K562 (cell line): ENCODE measurements around the gene SIRT2. TPM values are rescaled to one million over a fixed set of nuclear protein-coding genes. Genes with fewer than 3 reads are reported as not detected.

Experiments
- ATAC-seq: fragments of 200-7000 bp; cut with Tn5 transposase; 3 replicates; pipeline ENCODE4 v1.9.1; 2020; ENCODE audit warnings: moderate library complexity
- BruUV-seq: library from RNA; stranded (reverse); fragments of 400-500 nt; replicated peaks from 2 replicates; lab custom pipeline; 2021; lab: Mats Ljungman, UMichigan
- CTCF ChIA-PET: fragments of 300-600 bp; formaldehyde crosslinking; extraction: SDS; loops from one replicate; lab custom pipeline; 2021; ENCODE audit warnings: low intra/inter-chr PET ratio; lab: Yijun Ruan, JAX
- POLR2A ChIA-PET: fragments of 300-600, 350-650 bp; sonication (Branson Sonifier 250); formaldehyde crosslinking; extraction: SDS; loops from one replicate; lab custom pipeline; 2021; ENCODE audit warnings: antibody characterized with exemption, inconsistent platforms; lab: Yijun Ruan, JAX
- DNase-seq, 4 experiments: peaks; one replicate each; pipeline versions ENCODE4 v3.0.0 to v3.0.0-alpha.2; 2011 to 2018; ENCODE audit warnings: low spot score in 3 of 4, mixed read lengths in 3 of 4; ENCODE audit errors: extremely low read depth in 1 of 4
- FAIRE-seq: peaks from 2 replicates; lab custom pipeline; 2011; peaks lifted over from hg19 to GRCh38; lab: Jason Lieb, UNC
- H2AFZ ChIP-seq: 2 replicates; pipeline ENCODE4 v1.6.0; 2011; ENCODE audit warnings: low read depth, low read length, control low read depth, inconsistent platforms
- H3K27ac ChIP-seq: fragments of 200-600 bp; 3 replicates; pipeline ENCODE4 v1.8.0; 2011; ENCODE audit warnings: low read depth, mild to moderate bottlenecking, control low read depth, inconsistent platforms, low read length, moderate library complexity, mixed read lengths; ENCODE audit errors: extremely low read depth
- H3K27me3 ChIP-seq, 2 experiments: fragments of 300-600 bp in 1 of 2; 2 replicates in 1 of 2; 3 replicates in 1 of 2; pipeline versions ENCODE4 v1.6.0 to v1.8.0; 2011; ENCODE audit warnings: inconsistent platforms in 2 of 2, low read length in 2 of 2, mild to moderate bottlenecking in 1 of 2, mixed read lengths in 1 of 2, moderate library complexity in 1 of 2; ENCODE audit not compliant: control insufficient read depth in 2 of 2, insufficient read depth in 2 of 2
- H3K36me3 ChIP-seq: fragments of 300-600 bp; 3 replicates; pipeline ENCODE4 v1.8.0; 2011; ENCODE audit warnings: mild to moderate bottlenecking, low read length, inconsistent platforms; ENCODE audit not compliant: control insufficient read depth, insufficient read depth
- H3K4me1 ChIP-seq, 2 experiments: fragments of 200-600 bp in 1 of 2; replicated peaks in 1 of 2; 2 replicates in 1 of 2; 3 replicates in 1 of 2; pipeline versions ENCODE4 v1.5.1 to v1.8.0; 2011; ENCODE audit warnings: inconsistent platforms in 2 of 2, low read length in 2 of 2, mild to moderate bottlenecking in 1 of 2, mixed read lengths in 1 of 2, moderate library complexity in 1 of 2; ENCODE audit not compliant: control insufficient read depth in 2 of 2, insufficient read depth in 2 of 2
- H3K4me2 ChIP-seq: 2 replicates; pipeline ENCODE4 v1.6.1; 2011; ENCODE audit warnings: low read length, control low read depth, inconsistent platforms, mixed read lengths; ENCODE audit not compliant: insufficient read depth
- H3K4me3 ChIP-seq: fragments of 200-600 bp; sonication (generic), shearing (Covaris generic); 2 replicates; pipeline ENCODE4 v1.5.1; 2016; ENCODE audit warnings: control low read depth, inconsistent platforms
- H3K79me2 ChIP-seq: fragments of 200-600 bp; 3 replicates; pipeline ENCODE4 v1.8.0; 2011; ENCODE audit warnings: low read length, inconsistent platforms; ENCODE audit not compliant: control insufficient read depth, insufficient read depth
- H3K9ac ChIP-seq, 2 experiments: 2 replicates each; pipeline versions ENCODE4 v1.6.0 to v1.6.1; 2011; ENCODE audit warnings: low read depth in 2 of 2, low read length in 2 of 2, control low read depth in 1 of 2, inconsistent platforms in 1 of 2, mild to moderate bottlenecking in 1 of 2, mixed read lengths in 1 of 2; ENCODE audit not compliant: insufficient read depth in 1 of 2
- H3K9me1 ChIP-seq: one replicate; pipeline ENCODE4 v1.6.0; 2011; ENCODE audit warnings: inconsistent platforms, mild to moderate bottlenecking, low read length, moderate library complexity; ENCODE audit not compliant: control insufficient read depth, insufficient read depth
- H3K9me3 ChIP-seq: replicated peaks from 2 replicates; pipeline ENCODE4 v1.5.1; 2011; ENCODE audit warnings: low read depth, low read length, inconsistent platforms; ENCODE audit not compliant: control insufficient read depth, insufficient read depth
- H4K20me1 ChIP-seq: replicated peaks from 2 replicates; pipeline ENCODE4 v1.6.1; 2011; ENCODE audit warnings: low read length, inconsistent platforms, mixed read lengths; ENCODE audit not compliant: control insufficient read depth, insufficient read depth
- CBFB ChIP-seq: sonication (generic); formaldehyde crosslinking; IDR thresholded peaks from 2 replicates; pipeline ENCODE4 v1.4.0; 2020; ENCODE audit warnings: mild to moderate bottlenecking, missing genetic modification reagents
- ELF1 ChIP-seq: fragments of 200-800 bp; sonication (Bioruptor generic); IDR thresholded peaks from 2 replicates; pipeline ENCODE4 v1.6.1; 2016; ENCODE audit warnings: missing genetic modification characterization, missing compliant biosample characterization
- ETS2 ChIP-seq: IDR thresholded peaks from 2 replicates; pipeline ENCODE4 v1.6.1; 2016; ENCODE audit warnings: borderline replicate concordance, missing genetic modification characterization, mild to moderate bottlenecking, moderate library complexity, missing compliant biosample characterization; ENCODE audit not compliant: poor library complexity, severe bottlenecking
- FOXK2 ChIP-seq, 2 experiments: fragments of 450-650 bp; IDR thresholded peaks in 1 of 2; conservative IDR thresholded peaks in 1 of 2; 2 replicates each; pipeline ENCODE4 v1.6.1; 2016; ENCODE audit warnings: low read depth in 2 of 2, mild to moderate bottlenecking in 1 of 2
- FOXP1 ChIP-seq: sonication (generic); formaldehyde crosslinking; IDR thresholded peaks from 2 replicates; pipeline ENCODE4 v1.8.0; 2022; ENCODE audit warnings: mild to moderate bottlenecking, missing genetic modification reagents
- GABPA ChIP-seq: fragments of 200-800 bp; sonication (Bioruptor generic); conservative IDR thresholded peaks from 2 replicates; pipeline ENCODE4 v1.6.1; 2016; ENCODE audit warnings: low read depth, missing genetic modification characterization, missing compliant biosample characterization
- HDGF ChIP-seq: fragments of 450-650 bp; IDR thresholded peaks from 2 replicates; pipeline ENCODE4 v1.6.1; 2016
- HLTF ChIP-seq: fragments of 450-650 bp; IDR thresholded peaks from 2 replicates; pipeline ENCODE4 v1.6.1; 2016
- LARP7 ChIP-seq: fragments of 450-650 bp; IDR thresholded peaks from 2 replicates; pipeline ENCODE4 v1.6.1; 2016
- MAZ ChIP-seq, 2 experiments: fragments of 450-650 bp in 1 of 2; sonication (generic) in 1 of 2; formaldehyde crosslinking; IDR thresholded peaks in 1 of 2; conservative IDR thresholded peaks in 1 of 2; 2 replicates each; pipeline versions ENCODE4 v1.4.0 to v1.5.0; 2020; ENCODE audit warnings: mild to moderate bottlenecking in 1 of 2, missing genetic modification reagents in 1 of 2
- RREB1 ChIP-seq: fragments of 250-450 bp; sonication (Bioruptor Pico); IDR thresholded peaks from 2 replicates; pipeline ENCODE4 v1.4.0; 2020
- SPI1 ChIP-seq: IDR thresholded peaks from 2 replicates; pipeline ENCODE4 v1.6.1; 2011; ENCODE audit warnings: low read depth, low read length, control low read depth, borderline replicate concordance
- STAG1 ChIP-seq: sonication (generic); formaldehyde crosslinking; IDR thresholded peaks from 2 replicates; pipeline ENCODE4 v1.5.0; 2020; ENCODE audit warnings: missing genetic modification reagents, borderline replicate concordance
- TEAD1 ChIP-seq, 2 experiments: fragments of 450-650 bp in 1 of 2; sonication (generic) in 1 of 2; formaldehyde crosslinking; IDR thresholded peaks; 2 replicates each; pipeline versions ENCODE4 v1.4.0 to v1.8.0; 2020 to 2022; ENCODE audit warnings: mild to moderate bottlenecking in 2 of 2, missing genetic modification reagents in 1 of 2
- U2AF2 ChIP-seq: fragments of 200-400 bp; formaldehyde crosslinking; optimal IDR thresholded peaks from 2 replicates; pipeline ENCODE3; 2017; ENCODE audit warnings: low read depth, mild to moderate bottlenecking, low read length
- ZFX ChIP-seq: sonication (generic); formaldehyde crosslinking; IDR thresholded peaks from 2 replicates; pipeline ENCODE4 v1.8.0; 2022; ENCODE audit warnings: mild to moderate bottlenecking, missing genetic modification reagents, moderate library complexity
- WGBS: fragments of 100-300 bp; shearing (Covaris generic); methylation state at CpG from one replicate; pipeline ENCODE4 v1.1.6; 2016; ENCODE audit warnings: low coverage, mixed read lengths; ENCODE audit not compliant: insufficient coverage; ENCODE audit errors: missing lambda C conversion rate; 5-methylcytosine and 5-hydroxymethylcytosine counted together
- in situ Hi-C: fragments of 300-500 bp; cut with MboI; formaldehyde crosslinking; loops from 4 replicates; pipeline ENCODE4 v1.15.0; 2018; ENCODE audit warnings: inconsistent platforms, mixed read lengths
- intact Hi-C: fragments of 100-400 bp; cut with micrococcal nuclease; formaldehyde crosslinking; loops from 2 replicates; pipeline ENCODE4 v1.14.2; 2022
- polyA plus RNA-seq, 8 experiments: library from polyadenylated mRNA; depleted of rRNA in 4 of 8; stranded (reverse) in 5 of 8; unstranded in 3 of 8; fragments of >200 nt; fragmentation: Nextera tagmentation in 2 of 8; fragmentation: Illumina TruSeq in 1 of 8; extraction: Ambion mirVana in 2 of 8; extraction: Trizol in 1 of 8; gene quantifications; 2 replicates each; pipeline versions ENCODE4 v1.2.1 to v1.2.3, GENCODE V29; 2011 to 2014; ENCODE audit warnings: inconsistent platforms in 1 of 8, missing spikeins in 1 of 8
- total RNA-seq, 7 experiments: library from RNA; depleted of rRNA in 6 of 7; stranded (reverse); fragments of >200 nt in 6 of 7; fragmentation: Illumina TruSeq in 2 of 7; extraction: Trizol in 2 of 7; gene quantifications; 2 replicates each; pipeline versions ENCODE4 v1.2.1 to v1.2.3, GENCODE V29; 2011 to 2021; ENCODE audit warnings: low replicate concordance in 1 of 7

Gene SIRT2
- total and polyA plus RNA-seq, 9 of the 15 experiments (the other 6 are each of a cell fraction or from before 2014, with no cell fraction given), result 2.3 to 35.2 (median 22.9) TPM

GRCh38 chr19:38877781-38878574 is 21.4 kb downstream of the SIRT2 start, which contains the start of gene RINL:
TSS of gene RINL (minus strand) at chr19:38878275. CDS start at chr19:38876742, 1,533 bp downstream.
- POLR2A ChIA-PET, result interaction anchor here (0.6 to 3.9 kb wide), 6 partner anchors 9 to 309 kb away, joined by 3 to 17 read pairs (median 3); no protein-coding TSS in a partner anchor
- FAIRE-seq, result peak; percentile 83
- TF ChIP-seq HDGF, result 0 out of 2 replicates have a peak, but pooled peaks have one; percentile 40
- TF ChIP-seq STAG1 (CRISPR knock-in tag), result no peak
- 0 out of 2 replicates have a peak, but pooled peaks have one; percentile 32 for TF ChIP-seq HLTF
- peak in 1 of 2 experiments; percentile 55; a peak in 1 of 4 replicates for TF ChIP-seq FOXK2 (conservative IDR thresholded peaks at IDR 0.05 in 1 of 2, IDR thresholded peaks at IDR 0.05 in 1 of 2; ENCODE audit: low read depth in 2 of 2)
- TF ChIP-seq FOXP1 (CRISPR knock-in tag), result peak; percentile 79; the same call in 1 of the 2 replicates
- TF ChIP-seq SPI1, result peak; percentile 86; the same call in 1 of the 2 replicates
- peak; percentile 79 for TF ChIP-seq GABPA (tag)
- TF ChIP-seq U2AF2, result no peak
- TF ChIP-seq MAZ (CRISPR knock-in tag; conservative IDR thresholded peaks at IDR 0.05 in 1 of 2, IDR thresholded peaks at IDR 0.05 in 1 of 2), result 0 out of 4 replicates have a peak, but pooled peaks of 1 of the 2 experiments have one; percentile 27
- no peak for TF ChIP-seq LARP7
- TF ChIP-seq ELF1 (tag), result peak; percentile 70
- no peak for TF ChIP-seq CBFB (CRISPR knock-in tag)
- peak in 1 of 2 experiments; percentile 54; a peak in 1 of 4 replicates for TF ChIP-seq TEAD1 (CRISPR knock-in tag; IDR thresholded peaks at IDR 0.05)
- peak; percentile 71 for TF ChIP-seq ZFX (CRISPR knock-in tag)
- TF ChIP-seq RREB1 (CRISPR knock-in tag), result 0 out of 2 replicates have a peak, but pooled peaks have one; percentile 57
- no peak for TF ChIP-seq ETS2 (tag)

More at GRCh38 chr19:38877781-38878574, 21.4 kb downstream of the SIRT2 start, which contains the start of gene RINL:
- no TSS peak for BruUV-seq
- DNase-seq, result peak; percentile 48 to 61 (median 52)
- Histone ChIP-seq H3K9ac (peak within 1 kb of the TSS; percentile 9 to 87; a peak in 3 of 4 replicates), H3K79me2 (no peaks in the 10 kb centered on the region), H2AFZ (peak within 1 kb of the TSS; percentile 83), H3K9me3 (no peaks in the 10 kb centered on the region), H3K4me2 (peak within 1 kb of the TSS; percentile 73), H4K20me1 (no peaks in the 10 kb centered on the region), H3K9me1 (no peaks in the 10 kb centered on the region), H3K27me3 (no peaks in the 10 kb centered on the region), H3K4me3 (peak within 1 kb of the TSS; percentile 28), H3K4me1 (peaks cover 16 to 53% of the 10 kb centered on the region in 2 experiments; a peak in 4 of 5 replicates), H3K27ac (peak within 1 kb of the TSS; percentile 8), H3K36me3 (peaks cover 5% of the 10 kb centered on the region; the same call in 1 of the 3 replicates)
- ATAC-seq, result peak; percentile 82
- WGBS, result 13% methylated on average over 5 of the region's 11 CpGs
- in situ Hi-C loops (no loop called here), intact Hi-C loops (no loop called here)
- CTCF ChIA-PET, result no interaction called here
